AG08395 (cell line): ENCODE data around the gene LAMP2.
A peak's percentile ranks its signal among the peaks of the same experiment; 100 is the strongest.

Experiments
- DNase-seq: peaks from one replicate; pipeline ENCODE4 v3.0.0; 2012; ENCODE audit warnings: mixed read lengths, low spot score

LAMP2 gene

GRCh38 chrX:120456973-120457372, 12.1 kb downstream of the LAMP2 start:
- DNase-seq: peak; percentile 17

GRCh38 chrX:120453985-120454384, 15.1 kb downstream of the LAMP2 start:
- DNase-seq: no peak

GRCh38 chrX:120452131-120452530, 17.0 kb downstream of the LAMP2 start:
- peak; percentile 39 for DNase-seq

- no peak for DNase-seq
Observed at GRCh38 chrX:120450163-120450562, 18.9 kb downstream of the LAMP2 start.

GRCh38 chrX:120446498-120446897, 22.6 kb downstream of the LAMP2 start:
- peak; percentile 8 for DNase-seq

GRCh38 chrX:120439921-120440320, 29.2 kb downstream of the LAMP2 start:
- DNase-seq: no peak

- no peak for DNase-seq
Observed at GRCh38 chrX:120429776-120430540, 39.1 kb downstream of the LAMP2 start.

- DNase-seq: no peak
Observed at GRCh38 chrX:120428309-120428708, 40.8 kb downstream of the LAMP2 start.

- no peak for DNase-seq
Observed at GRCh38 chrX:120426599-120426998, 42.5 kb downstream of the LAMP2 start.

GRCh38 chrX:120419463-120419862, 49.6 kb downstream of the LAMP2 start:
- no peak for DNase-seq

GRCh38 chrX:120408168-120408567, 60.9 kb downstream of the LAMP2 start:
- no peak for DNase-seq

GRCh38 chrX:120406638-120407037, 62.5 kb downstream of the LAMP2 start:
- DNase-seq: no peak

GRCh38 chrX:120402369-120402768, 66.7 kb downstream of the LAMP2 start:
- DNase-seq: no peak

- DNase-seq: no peak
Observed at GRCh38 chrX:120401301-120401700, 67.8 kb downstream of the LAMP2 start.

- DNase-seq: no peak
Observed at GRCh38 chrX:120380699-120381098, 88.4 kb downstream of the LAMP2 start.

- DNase-seq: no peak
Observed at GRCh38 chrX:120379937-120380681, 89.0 kb downstream of the LAMP2 start.

- DNase-seq: no peak
Observed at GRCh38 chrX:120378570-120378969, 90.5 kb downstream of the LAMP2 start.
